DLD1 (cell line): ENCODE results near the gene VEGFA.

Source experiments
- in situ Hi-C: cut with HindIII; loops from 2 replicates; pipeline ENCODE4 v1.10.0; 2017; ENCODE audit warnings: low sequenced_read_pairs

Gene VEGFA

GRCh38 chr6:43769526-43770371, at the start of gene VEGFA:
Gene VEGFA, plus strand, starts transcription at chr6:43770211.
- in situ Hi-C loops = no loop called here

- in situ Hi-C loops = no loop called here
Observed at GRCh38 chr6:43720999-43721398, 49.0 kb upstream of the VEGFA start.

GRCh38 chr6:43722920-43723545, 47.0 kb upstream of the VEGFA start:
- in situ Hi-C loops = no loop called here

GRCh38 chr6:43723737-43724295, 46.2 kb upstream of the VEGFA start:
- in situ Hi-C loops = no loop called here

GRCh38 chr6:43724354-43724753, 45.7 kb upstream of the VEGFA start:
- in situ Hi-C loops = no loop called here

- in situ Hi-C loops = no loop called here
Observed at GRCh38 chr6:43724914-43725642, 44.9 kb upstream of the VEGFA start.

GRCh38 chr6:43725643-43726580, 44.1 kb upstream of the VEGFA start:
- in situ Hi-C loops = no loop called here

GRCh38 chr6:43727634-43728033, 42.4 kb upstream of the VEGFA start:
- in situ Hi-C loops = no loop called here

GRCh38 chr6:43728586-43728985, 41.4 kb upstream of the VEGFA start:
- in situ Hi-C loops = no loop called here

- in situ Hi-C loops = no loop called here
Observed at GRCh38 chr6:43729537-43729936, 40.5 kb upstream of the VEGFA start.

- in situ Hi-C loops = no loop called here
Observed at GRCh38 chr6:43730634-43731033, 39.4 kb upstream of the VEGFA start.

GRCh38 chr6:43733471-43734293, 36.3 kb upstream of the VEGFA start:
- in situ Hi-C loops = no loop called here

GRCh38 chr6:43734294-43734665, 35.7 kb upstream of the VEGFA start:
- in situ Hi-C loops = no loop called here

- in situ Hi-C loops = no loop called here
Observed at GRCh38 chr6:43735642-43736199, 34.3 kb upstream of the VEGFA start.

- in situ Hi-C loops = no loop called here
Observed at GRCh38 chr6:43736211-43736786, 33.7 kb upstream of the VEGFA start.

- in situ Hi-C loops = no loop called here
Observed at GRCh38 chr6:43736844-43737243, 33.2 kb upstream of the VEGFA start.

GRCh38 chr6:43737272-43738081, 32.5 kb upstream of the VEGFA start:
- in situ Hi-C loops = no loop called here

- in situ Hi-C loops = no loop called here
Observed at GRCh38 chr6:43738267-43738676, 31.7 kb upstream of the VEGFA start.
